HepG2 (cell line): ENCODE results near the gene EPHA10. TPM values are rescaled to one million over a fixed set of nuclear protein-coding genes. Genes with fewer than 3 reads are reported as not detected.

ENCODE experiments used
- EHMT2 ChIP-seq: fragments of 200-600 bp; sonication (generic); IDR thresholded peaks from 2 replicates; pipeline ENCODE4 v1.7.0; 2017; ENCODE audit warnings: antibody characterized with exemption, low read depth, low read length, borderline replicate concordance
- GABPA ChIP-seq, 2 experiments: IDR thresholded peaks; 2 replicates each; pipeline ENCODE4 v1.6.1; 2011 to 2016; ENCODE audit warnings: low read depth in 2 of 2, low read length in 1 of 2, missing biosample characterization in 1 of 2, missing genetic modification characterization in 1 of 2
- GATAD2A ChIP-seq: IDR thresholded peaks from 2 replicates; pipeline ENCODE4 v1.6.1; 2016
- HDAC6 ChIP-seq: fragments of 200-600 bp; sonication (generic); IDR thresholded peaks from 2 replicates; pipeline ENCODE4 v1.7.0; 2017; ENCODE audit warnings: mild to moderate bottlenecking, antibody characterized with exemption, low read length, low read depth
- LBX2 ChIP-seq: sonication (generic); formaldehyde crosslinking; IDR thresholded peaks from 2 replicates; pipeline ENCODE4 v1.5.0; 2020; ENCODE audit warnings: missing genetic modification reagents, mild to moderate bottlenecking, borderline replicate concordance
- TERF1 ChIP-seq: sonication (generic); formaldehyde crosslinking; IDR thresholded peaks from 2 replicates; pipeline ENCODE4 v1.8.0; 2022; ENCODE audit warnings: mild to moderate bottlenecking, missing genetic modification reagents, moderate library complexity
- TSC22D2 ChIP-seq: sonication (generic); formaldehyde crosslinking; IDR thresholded peaks from 2 replicates; pipeline ENCODE4 v1.5.1; 2020; ENCODE audit warnings: missing genetic modification reagents, mild to moderate bottlenecking, borderline replicate concordance
- ZFAT ChIP-seq: sonication (generic); formaldehyde crosslinking; conservative IDR thresholded peaks from 2 replicates; pipeline ENCODE4 v1.8.1; 2023; ENCODE audit warnings: missing genetic modification reagents, inconsistent platforms
- ZNF263 ChIP-seq: sonication (generic); formaldehyde crosslinking; IDR thresholded peaks from 2 replicates; pipeline ENCODE4 v1.4.0; 2020; ENCODE audit warnings: missing genetic modification reagents
- ZNF570 ChIP-seq: sonication (generic); formaldehyde crosslinking; IDR thresholded peaks from 2 replicates; pipeline ENCODE4 v1.4.0; 2020; ENCODE audit warnings: mild to moderate bottlenecking, missing genetic modification reagents, borderline replicate concordance
- ZNF761 ChIP-seq: sonication (generic); formaldehyde crosslinking; conservative IDR thresholded peaks from 2 replicates; pipeline ENCODE4 v1.4.0; 2020; ENCODE audit warnings: mild to moderate bottlenecking, missing genetic modification reagents
- ZNF773 ChIP-seq: sonication (generic); formaldehyde crosslinking; IDR thresholded peaks from 2 replicates; pipeline ENCODE4 v1.4.0; 2020; ENCODE audit warnings: missing genetic modification reagents, borderline replicate concordance
- ZNF781 ChIP-seq: sonication (generic); formaldehyde crosslinking; IDR thresholded peaks from 2 replicates; pipeline ENCODE4 v1.5.1; 2020; ENCODE audit warnings: borderline replicate concordance, mild to moderate bottlenecking, missing genetic modification reagents; ENCODE audit errors: not compliant biosample characterization
- polyA plus RNA-seq, 8 experiments: library from polyadenylated mRNA; depleted of rRNA in 3 of 8; stranded (reverse) in 7 of 8; unstranded in 1 of 8; fragments of >200 nt; fragmentation: Illumina TruSeq in 4 of 8; extraction: Trizol in 4 of 8; gene quantifications; 2 replicates each; pipeline versions ENCODE4 v1.2.1 to v1.2.3, GENCODE V29; 2011 to 2016; ENCODE audit warnings: low read depth in 4 of 8, missing spikeins in 1 of 8, mixed read lengths in 1 of 8; ENCODE audit not compliant: insufficient read depth in 1 of 8
- total RNA-seq, 5 experiments: library from RNA; depleted of rRNA; stranded (reverse); fragments of >200 nt; fragmentation: Illumina TruSeq; extraction: Trizol; gene quantifications; 2 replicates each; pipeline ENCODE4 v1.2.3, GENCODE V29; 2016; ENCODE audit warnings: low read depth in 1 of 5
- TF ChIP-seq, protein P1 (sequence below): sonication (generic); formaldehyde crosslinking; IDR thresholded peaks from 2 replicates; pipeline ENCODE4 v1.5.1; 2020; ENCODE audit warnings: mild to moderate bottlenecking, missing genetic modification reagents
- TF ChIP-seq, protein P2 (sequence below): sonication (generic); formaldehyde crosslinking; IDR thresholded peaks from 2 replicates; pipeline ENCODE4 v1.8.1; 2023; ENCODE audit warnings: mild to moderate bottlenecking, moderate library complexity, missing genetic modification reagents
- TF ChIP-seq, protein P3 (sequence below): sonication (generic); formaldehyde crosslinking; IDR thresholded peaks from 2 replicates; pipeline ENCODE4 v1.5.1; 2020; ENCODE audit warnings: missing genetic modification reagents, mild to moderate bottlenecking, borderline replicate concordance
- TF ChIP-seq, protein P4 (sequence below): sonication (generic); formaldehyde crosslinking; IDR thresholded peaks from 2 replicates; pipeline ENCODE4 v1.5.0; 2020; ENCODE audit warnings: missing genetic modification reagents, mild to moderate bottlenecking, borderline replicate concordance

The EPHA10 gene
- total and polyA plus RNA-seq, 2 of the 13 experiments (the other 11 are each of a cell fraction or from before 2014, with no cell fraction given) = 0.11 to 0.58 TPM

DNA sequence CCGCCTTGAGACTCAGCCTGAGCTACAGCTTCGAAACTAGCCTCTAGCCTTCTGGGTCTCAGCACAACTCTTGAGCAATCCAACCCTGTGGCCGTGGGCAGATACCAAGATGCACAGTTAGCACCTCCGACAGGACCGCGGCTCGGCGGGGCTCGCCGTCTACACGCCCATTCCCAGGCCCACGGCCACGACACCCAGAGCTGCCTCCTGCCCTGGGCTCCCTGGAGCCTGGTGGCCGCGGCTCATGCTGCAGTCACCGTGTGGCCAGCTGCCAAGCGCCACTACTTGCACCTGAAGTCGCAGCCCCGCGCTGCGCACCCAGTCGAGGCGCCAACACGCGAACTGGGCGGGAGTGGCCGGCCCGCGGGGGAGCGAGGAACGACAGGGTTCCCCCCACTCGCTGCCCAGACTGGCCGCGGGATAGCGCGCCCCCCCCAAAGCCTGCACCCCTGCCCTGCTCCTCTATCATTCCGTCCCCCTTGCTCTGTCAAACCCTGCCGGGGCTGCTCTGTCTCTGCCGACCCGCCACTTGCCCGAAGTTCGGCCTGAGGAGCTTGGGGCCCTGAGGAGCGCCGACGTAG is 73.3 kb downstream of the EPHA10 start (continued):
- TF ChIP-seq ZNF263 (CRISPR knock-in tag) (no peak), ZNF773 (CRISPR knock-in tag) (no peak), GABPA (IDR thresholded peaks at IDR 0.05; ENCODE audit: low read depth, low read length) (no peak), GABPA (CRISPR knock-in tag; IDR thresholded peaks at IDR 0.05; ENCODE audit: low read depth) (no peak), TERF1 (CRISPR knock-in tag) (0 out of 2 replicates have a peak, but pooled peaks have one; percentile 49), LBX2 (CRISPR knock-in tag) (no peak), HDAC6 (no peak), ZFAT (no peak), ZNF781 (CRISPR knock-in tag) (no peak), TSC22D2 (CRISPR knock-in tag) (no peak), GATAD2A (CRISPR knock-in tag) (no peak), ZNF570 (CRISPR knock-in tag) (no peak), EHMT2 (no peak), ZNF761 (peak; percentile 24; the same call in 1 of the 2 replicates)
- TF ChIP-seq, protein P1, sequence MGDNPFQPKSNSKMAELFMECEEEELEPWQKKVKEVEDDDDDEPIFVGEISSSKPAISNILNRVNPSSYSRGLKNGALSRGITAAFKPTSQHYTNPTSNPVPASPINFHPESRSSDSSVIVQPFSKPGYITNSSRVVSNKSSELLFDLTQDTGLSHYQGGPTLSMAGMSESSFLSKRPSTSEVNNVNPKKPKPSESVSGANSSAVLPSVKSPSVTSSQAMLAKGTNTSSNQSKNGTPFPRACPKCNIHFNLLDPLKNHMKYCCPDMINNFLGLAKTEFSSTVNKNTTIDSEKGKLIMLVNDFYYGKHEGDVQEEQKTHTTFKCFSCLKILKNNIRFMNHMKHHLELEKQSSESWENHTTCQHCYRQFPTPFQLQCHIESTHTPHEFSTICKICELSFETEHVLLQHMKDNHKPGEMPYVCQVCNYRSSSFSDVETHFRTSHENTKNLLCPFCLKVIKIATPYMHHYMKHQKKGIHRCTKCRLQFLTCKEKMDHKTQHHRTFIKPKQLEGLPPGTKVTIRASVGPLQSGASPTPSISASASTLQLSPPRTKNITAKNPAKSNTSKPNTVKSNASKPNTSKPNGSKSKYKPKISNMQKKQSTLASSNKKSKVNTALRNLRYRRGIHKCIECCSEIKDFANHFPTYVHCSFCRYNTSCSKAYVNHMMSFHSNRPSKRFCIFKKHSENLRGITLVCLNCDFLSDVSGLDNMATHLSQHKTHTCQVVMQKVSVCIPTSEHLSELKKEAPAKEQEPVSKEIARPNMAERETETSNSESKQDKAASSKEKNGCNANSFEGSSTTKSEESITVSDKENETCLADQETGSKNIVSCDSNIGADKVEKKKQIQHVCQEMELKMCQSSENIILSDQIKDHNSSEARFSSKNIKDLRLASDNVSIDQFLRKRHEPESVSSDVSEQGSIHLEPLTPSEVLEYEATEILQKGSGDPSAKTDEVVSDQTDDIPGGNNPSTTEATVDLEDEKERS (CRISPR knock-in tag) = no peak
- TF ChIP-seq, protein P2, sequence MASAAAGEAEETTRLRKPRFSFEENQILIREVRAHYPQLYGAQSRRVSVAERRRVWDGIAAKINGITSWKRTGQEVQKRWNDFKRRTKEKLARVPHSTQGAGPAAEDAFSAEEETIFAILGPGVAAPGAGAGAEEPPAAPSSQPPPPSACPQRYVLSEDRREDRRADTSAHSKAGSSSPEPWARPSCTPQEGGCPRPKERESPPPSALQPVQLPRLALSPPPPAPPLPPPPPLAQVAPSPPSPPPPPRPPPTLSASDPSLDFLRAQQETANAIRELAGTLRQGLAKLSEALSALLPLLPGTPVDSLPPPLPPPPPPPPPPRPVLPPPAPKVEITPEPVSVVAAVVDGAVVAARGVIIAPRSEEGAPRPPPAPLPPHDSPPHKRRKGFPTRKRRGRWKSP (CRISPR knock-in tag) = no peak
- TF ChIP-seq, protein P3, sequence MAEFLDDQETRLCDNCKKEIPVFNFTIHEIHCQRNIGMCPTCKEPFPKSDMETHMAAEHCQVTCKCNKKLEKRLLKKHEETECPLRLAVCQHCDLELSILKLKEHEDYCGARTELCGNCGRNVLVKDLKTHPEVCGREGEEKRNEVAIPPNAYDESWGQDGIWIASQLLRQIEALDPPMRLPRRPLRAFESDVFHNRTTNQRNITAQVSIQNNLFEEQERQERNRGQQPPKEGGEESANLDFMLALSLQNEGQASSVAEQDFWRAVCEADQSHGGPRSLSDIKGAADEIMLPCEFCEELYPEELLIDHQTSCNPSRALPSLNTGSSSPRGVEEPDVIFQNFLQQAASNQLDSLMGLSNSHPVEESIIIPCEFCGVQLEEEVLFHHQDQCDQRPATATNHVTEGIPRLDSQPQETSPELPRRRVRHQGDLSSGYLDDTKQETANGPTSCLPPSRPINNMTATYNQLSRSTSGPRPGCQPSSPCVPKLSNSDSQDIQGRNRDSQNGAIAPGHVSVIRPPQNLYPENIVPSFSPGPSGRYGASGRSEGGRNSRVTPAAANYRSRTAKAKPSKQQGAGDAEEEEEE (CRISPR knock-in tag) = no peak
- TF ChIP-seq, protein P4, sequence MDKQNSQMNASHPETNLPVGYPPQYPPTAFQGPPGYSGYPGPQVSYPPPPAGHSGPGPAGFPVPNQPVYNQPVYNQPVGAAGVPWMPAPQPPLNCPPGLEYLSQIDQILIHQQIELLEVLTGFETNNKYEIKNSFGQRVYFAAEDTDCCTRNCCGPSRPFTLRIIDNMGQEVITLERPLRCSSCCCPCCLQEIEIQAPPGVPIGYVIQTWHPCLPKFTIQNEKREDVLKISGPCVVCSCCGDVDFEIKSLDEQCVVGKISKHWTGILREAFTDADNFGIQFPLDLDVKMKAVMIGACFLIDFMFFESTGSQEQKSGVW (CRISPR knock-in tag) = no peak
